GM23338 (cell line): Measurements from ENCODE around the gene FBF1. TPM values are rescaled to one million over a fixed set of nuclear protein-coding genes. Genes with fewer than 3 reads are reported as not detected.

Experiments used
- ATAC-seq: fragments of 200-7000 bp; cut with Tn5 transposase; 3 replicates; pipeline ENCODE4 v1.9.1; 2020
- DNase-seq: peaks from one replicate; pipeline ENCODE4 v3.0.0-alpha.2; 2015; ENCODE audit warnings: low spot score
- H2AFZ ChIP-seq: fragments of 200-600 bp; sonication (generic); 2 replicates; pipeline ENCODE4 v1.8.0; 2016; ENCODE audit warnings: antibody characterized with exemption, mild to moderate bottlenecking, moderate library complexity
- H3F3A ChIP-seq: fragments of 200-600 bp; sonication (generic); replicated peaks from 2 replicates; pipeline ENCODE4 v1.8.0; 2017; ENCODE audit warnings: antibody characterized with exemption, mixed run types, low read depth
- H3K27ac ChIP-seq: fragments of 200-600 bp; sonication (generic); 2 replicates; pipeline ENCODE4 v1.6.1; 2016; ENCODE audit warnings: low read depth
- H3K27me3 ChIP-seq: fragments of 200-600 bp; sonication (generic); 2 replicates; pipeline ENCODE4 v1.8.0; 2016; ENCODE audit warnings: mild to moderate bottlenecking, mixed run types, moderate library complexity; ENCODE audit not compliant: insufficient read depth
- H3K36me3 ChIP-seq: fragments of 200-600 bp; sonication (generic); 2 replicates; pipeline ENCODE4 v1.8.0; 2016; ENCODE audit warnings: mild to moderate bottlenecking; ENCODE audit not compliant: insufficient read depth
- H3K4me1 ChIP-seq: fragments of 200-600 bp; sonication (generic); 2 replicates; pipeline ENCODE4 v1.8.0; 2016; ENCODE audit warnings: mild to moderate bottlenecking, moderate library complexity; ENCODE audit not compliant: insufficient read depth
- H3K4me2 ChIP-seq: fragments of 200-600 bp; sonication (generic); 2 replicates; pipeline ENCODE4 v1.7.1; 2017; ENCODE audit warnings: mixed run types
- H3K4me3 ChIP-seq: fragments of 200-600 bp; sonication (generic); 2 replicates; pipeline ENCODE4 v1.6.1; 2016; ENCODE audit warnings: mixed run types
- H3K79me2 ChIP-seq: fragments of 200-600 bp; sonication (generic); replicated peaks from 2 replicates; pipeline ENCODE4 v1.8.0; 2017; ENCODE audit warnings: mild to moderate bottlenecking; ENCODE audit not compliant: insufficient read depth
- H3K9me2 ChIP-seq: fragments of 200-600 bp; sonication (generic); 2 replicates; pipeline ENCODE4 v1.8.0; 2017; ENCODE audit not compliant: insufficient read depth
- H4K20me1 ChIP-seq: fragments of 200-600 bp; sonication (generic); replicated peaks from 2 replicates; pipeline ENCODE4 v1.8.0; 2017; ENCODE audit warnings: mild to moderate bottlenecking; ENCODE audit not compliant: insufficient read depth
- H3K27ac Mint-ChIP-seq: 2 replicates; pipeline ENCODE4 v1.8.0; 2020; ENCODE audit warnings: inconsistent platforms, mild to moderate bottlenecking, moderate library complexity, mixed read lengths
- H3K27me3 Mint-ChIP-seq: 3 replicates; pipeline ENCODE4 v1.8.0; 2022; ENCODE audit warnings: low read depth, mild to moderate bottlenecking, moderate library complexity, mixed read lengths, inconsistent platforms; ENCODE audit not compliant: insufficient read depth, poor library complexity
- H3K36me3 Mint-ChIP-seq: 3 replicates; pipeline ENCODE4 v1.8.0; 2021; ENCODE audit warnings: low read depth, mild to moderate bottlenecking, inconsistent platforms, moderate library complexity, mixed read lengths
- H3K4me1 Mint-ChIP-seq: 3 replicates; pipeline ENCODE4 v1.8.0; 2020; ENCODE audit warnings: mild to moderate bottlenecking, inconsistent platforms, mixed read lengths
- H3K4me3 Mint-ChIP-seq: 3 replicates; pipeline ENCODE4 v1.8.0; 2021; ENCODE audit warnings: moderate library complexity, mild to moderate bottlenecking, inconsistent platforms, mixed read lengths
- H3K9me3 Mint-ChIP-seq: 3 replicates; pipeline ENCODE4 v1.8.0; 2020; ENCODE audit warnings: moderate library complexity, mild to moderate bottlenecking, inconsistent platforms, mixed read lengths
- EZH2 ChIP-seq: fragments of 200-600 bp; sonication (generic); IDR thresholded peaks from one replicate; pipeline ENCODE4 v1.8.0; 2017; ENCODE audit warnings: antibody characterized with exemption, mild to moderate bottlenecking, low read depth; ENCODE audit not compliant: unreplicated experiment
- JUNB ChIP-seq: IDR thresholded peaks from one replicate; pipeline ENCODE4 v1.6.1; 2016; ENCODE audit warnings: antibody characterized with exemption; ENCODE audit not compliant: unreplicated experiment
- NANOG ChIP-seq: IDR thresholded peaks from 2 replicates; pipeline ENCODE4 v1.6.1; 2016; ENCODE audit warnings: antibody characterized with exemption, borderline replicate concordance
- POLR2AphosphoS5 ChIP-seq: IDR thresholded peaks from 2 replicates; pipeline ENCODE4 v1.6.1; 2016; ENCODE audit warnings: antibody characterized with exemption, low read depth
- REST ChIP-seq: IDR thresholded peaks from one replicate; pipeline ENCODE4 v1.6.1; 2018; ENCODE audit warnings: antibody characterized with exemption; ENCODE audit not compliant: unreplicated experiment
- STAT1 ChIP-seq: IDR thresholded peaks from one replicate; pipeline ENCODE4 v1.6.1; 2016; ENCODE audit warnings: antibody characterized with exemption; ENCODE audit not compliant: unreplicated experiment
- ZNF114 ChIP-seq: fragments of 250-450 bp; sonication (Bioruptor Pico); IDR thresholded peaks from 2 replicates; pipeline ENCODE4 v1.5.0; 2020; ENCODE audit warnings: mild to moderate bottlenecking, moderate library complexity
- ZNF331 ChIP-seq: fragments of 250-450 bp; sonication (Bioruptor Pico); IDR thresholded peaks from 2 replicates; pipeline ENCODE4 v1.5.0; 2020; ENCODE audit warnings: low read depth, mild to moderate bottlenecking, moderate library complexity
- polyA plus RNA-seq: library from polyadenylated mRNA; unstranded; fragments of >200 nt; fragmentation: Nextera tagmentation; extraction: Ambion mirVana; gene quantifications from 2 replicates; pipeline ENCODE4 v1.2.1, GENCODE V29; 2016
- total RNA-seq: library from RNA; depleted of rRNA; stranded (reverse); fragments of >200 nt; shearing (Covaris generic); gene quantifications from 2 replicates; pipeline ENCODE4 v1.2.3, GENCODE V29; 2014
- TF ChIP-seq, protein P1 (sequence below), 2 experiments: fragments of 200-600 bp in 1 of 2; sonication (generic) in 1 of 2; conservative IDR thresholded peaks; 2 replicates each; pipeline versions ENCODE4 v1.5.1 to v1.6.1; 2016 to 2017; ENCODE audit warnings: antibody characterized with exemption in 2 of 2, low read depth in 2 of 2, mild to moderate bottlenecking in 2 of 2, moderate library complexity in 1 of 2
- TF ChIP-seq, protein P2 (sequence below): IDR thresholded peaks from 2 replicates; pipeline ENCODE4 v1.6.1; 2016; ENCODE audit warnings: antibody characterized with exemption

FBF1 gene
- total and polyA plus RNA-seq, 2 experiments from 2014 or later: 8.8 to 11.8 TPM

GRCh38 chr17:75933808-75934207 lies 7.0 kb downstream of the FBF1 start (continued):
- TF ChIP-seq REST (no peak), POLR2AphosphoS5 (no peak)
- TF ChIP-seq, protein P1, sequence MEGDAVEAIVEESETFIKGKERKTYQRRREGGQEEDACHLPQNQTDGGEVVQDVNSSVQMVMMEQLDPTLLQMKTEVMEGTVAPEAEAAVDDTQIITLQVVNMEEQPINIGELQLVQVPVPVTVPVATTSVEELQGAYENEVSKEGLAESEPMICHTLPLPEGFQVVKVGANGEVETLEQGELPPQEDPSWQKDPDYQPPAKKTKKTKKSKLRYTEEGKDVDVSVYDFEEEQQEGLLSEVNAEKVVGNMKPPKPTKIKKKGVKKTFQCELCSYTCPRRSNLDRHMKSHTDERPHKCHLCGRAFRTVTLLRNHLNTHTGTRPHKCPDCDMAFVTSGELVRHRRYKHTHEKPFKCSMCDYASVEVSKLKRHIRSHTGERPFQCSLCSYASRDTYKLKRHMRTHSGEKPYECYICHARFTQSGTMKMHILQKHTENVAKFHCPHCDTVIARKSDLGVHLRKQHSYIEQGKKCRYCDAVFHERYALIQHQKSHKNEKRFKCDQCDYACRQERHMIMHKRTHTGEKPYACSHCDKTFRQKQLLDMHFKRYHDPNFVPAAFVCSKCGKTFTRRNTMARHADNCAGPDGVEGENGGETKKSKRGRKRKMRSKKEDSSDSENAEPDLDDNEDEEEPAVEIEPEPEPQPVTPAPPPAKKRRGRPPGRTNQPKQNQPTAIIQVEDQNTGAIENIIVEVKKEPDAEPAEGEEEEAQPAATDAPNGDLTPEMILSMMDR (conservative IDR thresholded peaks at IDR 0.05; ENCODE audit: low read depth in 2 of 2): no peak

DNA sequence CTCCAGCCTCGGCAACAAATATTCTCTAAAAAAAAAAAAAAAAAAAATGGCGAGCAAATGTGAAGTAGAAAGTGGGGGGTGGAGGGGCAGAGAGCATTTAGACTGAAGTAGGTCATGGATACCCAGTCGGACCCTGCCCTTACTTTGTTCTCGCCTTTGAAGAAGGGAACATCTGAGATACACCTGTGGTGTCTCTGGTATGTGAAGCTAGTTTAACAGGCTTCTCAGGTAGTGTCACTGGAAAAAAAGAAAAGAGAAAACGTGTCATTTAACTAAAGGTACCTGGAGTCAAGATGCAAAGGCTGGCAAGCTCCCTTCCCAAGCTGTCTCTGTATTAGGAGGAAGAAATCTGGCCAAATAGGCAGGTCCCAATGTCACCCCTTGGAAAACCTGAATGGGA lies 8.0 kb downstream of the FBF1 start:
- Mint-ChIP-seq H3K27me3 (no peaks in the 10 kb centered on the region), H3K9me3 (no peaks in the 10 kb centered on the region), H3K4me3 (no peak overlapping the region)
- TF ChIP-seq ZNF331 (CRISPR knock-in tag) (no peak), NANOG (no peak), STAT1 (no peak), JUNB (no peak), EZH2 (no peak), ZNF114 (CRISPR knock-in tag) (no peak), POLR2AphosphoS5 (no peak)
- TF ChIP-seq, protein P1 (conservative IDR thresholded peaks at IDR 0.05; ENCODE audit: low read depth in 2 of 2): no peak
- TF ChIP-seq, protein P2, sequence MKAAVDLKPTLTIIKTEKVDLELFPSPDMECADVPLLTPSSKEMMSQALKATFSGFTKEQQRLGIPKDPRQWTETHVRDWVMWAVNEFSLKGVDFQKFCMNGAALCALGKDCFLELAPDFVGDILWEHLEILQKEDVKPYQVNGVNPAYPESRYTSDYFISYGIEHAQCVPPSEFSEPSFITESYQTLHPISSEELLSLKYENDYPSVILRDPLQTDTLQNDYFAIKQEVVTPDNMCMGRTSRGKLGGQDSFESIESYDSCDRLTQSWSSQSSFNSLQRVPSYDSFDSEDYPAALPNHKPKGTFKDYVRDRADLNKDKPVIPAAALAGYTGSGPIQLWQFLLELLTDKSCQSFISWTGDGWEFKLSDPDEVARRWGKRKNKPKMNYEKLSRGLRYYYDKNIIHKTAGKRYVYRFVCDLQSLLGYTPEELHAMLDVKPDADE: no peak

More for the DNA sequence above, 8.0 kb downstream of the FBF1 start:
- no peaks in the 10 kb centered on the region for H3K9me2 ChIP-seq
- no peak overlapping the region for H3K4me3 ChIP-seq
- H2AFZ ChIP-seq: no peak overlapping the region
- ATAC-seq (no peak), DNase-seq (no peak)
- Mint-ChIP-seq H3K27ac (no peak overlapping the region), H3K36me3 (peaks cover 8% of the 10 kb centered on the region; the same call in 2 of the 3 replicates), H3K4me1 (no peaks in the 10 kb centered on the region)
- H3K4me1 ChIP-seq: no peaks in the 10 kb centered on the region
- H4K20me1 ChIP-seq: no peaks in the 10 kb centered on the region
- H3K36me3 ChIP-seq: no peaks in the 10 kb centered on the region
- no peak overlapping the region for H3K27ac ChIP-seq
- H3F3A ChIP-seq: no peaks in the 10 kb centered on the region
- no peaks in the 10 kb centered on the region for H3K79me2 ChIP-seq
- H3K27me3 ChIP-seq: no peaks in the 10 kb centered on the region
- no peak overlapping the region for H3K4me2 ChIP-seq
